Measurements from ENCODE around the gene ATG16L1. TPM values are rescaled to one million over a fixed set of nuclear protein-coding genes. Genes with fewer than 3 reads are reported as not detected.

Gene ATG16L1
- total RNA-seq, 1 donor from 2014 or later: 24.8 TPM

DNA sequence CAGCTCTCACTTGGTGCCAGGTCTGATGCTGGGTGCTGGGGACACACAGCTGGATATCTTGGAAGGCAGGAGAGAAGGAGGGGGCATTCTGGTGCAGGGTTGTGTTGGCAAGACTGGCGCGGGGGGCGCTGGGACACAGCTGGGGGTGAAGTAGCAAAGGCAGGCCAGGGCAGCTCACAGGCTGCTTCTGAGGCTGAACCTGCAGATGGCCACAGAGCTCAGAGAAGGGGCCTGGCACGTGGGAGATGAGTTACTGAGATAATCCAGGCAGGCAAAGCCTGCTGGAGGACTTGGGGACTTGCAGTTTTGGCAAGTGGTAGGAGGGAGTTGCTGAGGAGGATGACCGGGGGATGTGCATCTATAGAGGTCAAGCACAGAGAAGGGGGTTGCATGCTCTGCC is 86.6 kb downstream of the ATG16L1 start:
- Mint-ChIP-seq H3K27ac (ENCODE audit: unreplicated experiment) (no peak overlapping the region), H3K4me3 (ENCODE audit: unreplicated experiment) (no peak overlapping the region), H3K9me3 (ENCODE audit: low read depth) (no peaks in the 10 kb centered on the region), H3K36me3 (ENCODE audit: low read depth) (no peaks in the 10 kb centered on the region), H3K4me1 (ENCODE audit: low read depth) (no peaks in the 10 kb centered on the region), H3K27me3 (ENCODE audit: low read depth) (peaks cover 6% of the 10 kb centered on the region)
- DNase-seq (ENCODE audit: low spot score): peak; percentile 73
- no peak for TF ChIP-seq CTCF (IDR thresholded peaks at IDR 0.05)

DNA sequence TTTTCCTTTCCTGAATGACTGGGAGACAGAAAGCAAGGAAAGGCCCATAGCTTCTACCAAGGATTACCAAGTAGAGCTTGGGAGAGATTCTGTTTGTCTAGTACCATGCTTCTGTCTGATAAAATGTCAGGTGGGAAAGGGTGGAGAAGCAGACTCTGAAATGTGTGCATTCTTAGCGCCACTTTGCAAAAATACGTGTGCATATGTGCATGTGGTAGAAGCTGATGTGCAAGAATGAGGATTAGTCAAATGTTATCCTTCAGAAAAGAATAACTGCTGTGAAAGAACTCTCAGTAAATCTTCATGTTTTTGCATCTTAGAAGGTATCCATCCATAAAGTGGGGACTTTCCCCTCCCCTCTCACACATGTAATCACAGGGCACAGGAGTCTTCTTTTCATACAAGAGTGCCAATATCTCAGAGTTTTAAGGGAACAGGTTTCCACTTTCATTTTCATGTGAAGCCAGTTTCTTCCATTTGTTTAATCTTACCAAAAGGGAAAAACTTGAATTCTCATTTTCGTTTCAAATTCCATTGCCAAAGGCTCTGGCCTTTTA is 87.4 kb downstream of the ATG16L1 start:
- no peak for DNase-seq (ENCODE audit: low spot score)
- Mint-ChIP-seq H3K9me3 (ENCODE audit: low read depth) (no peaks in the 10 kb centered on the region), H3K27me3 (ENCODE audit: low read depth) (peaks cover 6% of the 10 kb centered on the region), H3K27ac (ENCODE audit: unreplicated experiment) (no peak overlapping the region), H3K4me3 (ENCODE audit: unreplicated experiment) (no peak overlapping the region), H3K4me1 (ENCODE audit: low read depth) (no peaks in the 10 kb centered on the region), H3K36me3 (ENCODE audit: low read depth) (no peaks in the 10 kb centered on the region)
- no peak for TF ChIP-seq CTCF (IDR thresholded peaks at IDR 0.05)

- H3K4me1 Mint-ChIP-seq (ENCODE audit: low read depth): no peaks in the 10 kb centered on the region
- no peak overlapping the region for H3K27ac Mint-ChIP-seq (ENCODE audit: unreplicated experiment)
- no peak overlapping the region for H3K4me3 Mint-ChIP-seq (ENCODE audit: unreplicated experiment)
- no peak for TF ChIP-seq CTCF (IDR thresholded peaks at IDR 0.05)
- H3K27me3 Mint-ChIP-seq (ENCODE audit: low read depth): peaks cover 6% of the 10 kb centered on the region
- no peaks in the 10 kb centered on the region for H3K9me3 Mint-ChIP-seq (ENCODE audit: low read depth)
- no peak for DNase-seq (ENCODE audit: low spot score)
- no peaks in the 10 kb centered on the region for H3K36me3 Mint-ChIP-seq (ENCODE audit: low read depth)
Observed at GRCh38 chr2:233339427-233339826, 88.0 kb downstream of the ATG16L1 start.

- H3K36me3 Mint-ChIP-seq (ENCODE audit: low read depth): no peaks in the 10 kb centered on the region
- no peak for TF ChIP-seq CTCF (IDR thresholded peaks at IDR 0.05)
- no peak overlapping the region for H3K27ac Mint-ChIP-seq (ENCODE audit: unreplicated experiment)
- no peak for DNase-seq (ENCODE audit: low spot score)
- H3K27me3 Mint-ChIP-seq (ENCODE audit: low read depth): peaks cover 6% of the 10 kb centered on the region
- no peak overlapping the region for H3K4me3 Mint-ChIP-seq (ENCODE audit: unreplicated experiment)
- H3K9me3 Mint-ChIP-seq (ENCODE audit: low read depth): no peaks in the 10 kb centered on the region
- H3K4me1 Mint-ChIP-seq (ENCODE audit: low read depth): no peaks in the 10 kb centered on the region
Observed at GRCh38 chr2:233341296-233341695, 89.8 kb downstream of the ATG16L1 start.

- Mint-ChIP-seq H3K4me1 (ENCODE audit: low read depth) (no peaks in the 10 kb centered on the region), H3K9me3 (ENCODE audit: low read depth) (no peaks in the 10 kb centered on the region), H3K27me3 (ENCODE audit: low read depth) (peaks cover 6% of the 10 kb centered on the region), H3K27ac (ENCODE audit: unreplicated experiment) (no peak overlapping the region), H3K4me3 (ENCODE audit: unreplicated experiment) (no peak overlapping the region), H3K36me3 (ENCODE audit: low read depth) (no peaks in the 10 kb centered on the region)
- TF ChIP-seq CTCF (IDR thresholded peaks at IDR 0.05): no peak
- peak; percentile 18 for DNase-seq (ENCODE audit: low spot score)
Observed at GRCh38 chr2:233342301-233342700, 90.8 kb downstream of the ATG16L1 start.

All from chondrocyte (in vitro differentiated cells).